ENCODE data around the gene TANC1.

TANC1 gene

GRCh38 chr2:158968396-158969161, at the start of gene TANC1:
Gene TANC1 (plus strand): TSS chr2:158968640. CDS start chr2:159065911, 97,271 bp downstream.
- in situ Hi-C loops (cut with HindIII; ENCODE audit: low sequenced_read_pairs) = no loop called here

- in situ Hi-C loops (cut with HindIII; ENCODE audit: low sequenced_read_pairs) = no loop called here
Measured at GRCh38 chr2:158921599-158922408, 46.6 kb upstream of the TANC1 start.

- in situ Hi-C loops (cut with HindIII; ENCODE audit: low sequenced_read_pairs) = no loop called here
Measured at GRCh38 chr2:158922601-158923000, 45.8 kb upstream of the TANC1 start.

- in situ Hi-C loops (cut with HindIII; ENCODE audit: low sequenced_read_pairs) = no loop called here
Measured at GRCh38 chr2:158923180-158923594, 45.3 kb upstream of the TANC1 start.

GRCh38 chr2:158923641-158924040, 44.8 kb upstream of the TANC1 start:
- in situ Hi-C loops (cut with HindIII; ENCODE audit: low sequenced_read_pairs) = no loop called here

- in situ Hi-C loops (cut with HindIII; ENCODE audit: low sequenced_read_pairs) = no loop called here
Measured at GRCh38 chr2:158926478-158926948, 41.9 kb upstream of the TANC1 start.

- in situ Hi-C loops (cut with HindIII; ENCODE audit: low sequenced_read_pairs) = no loop called here
Measured at GRCh38 chr2:158928515-158928914, 39.9 kb upstream of the TANC1 start.

- in situ Hi-C loops (cut with HindIII; ENCODE audit: low sequenced_read_pairs) = no loop called here
Measured at GRCh38 chr2:158928965-158929364, 39.5 kb upstream of the TANC1 start.

- in situ Hi-C loops (cut with HindIII; ENCODE audit: low sequenced_read_pairs) = no loop called here
Measured at GRCh38 chr2:158931572-158931971, 36.9 kb upstream of the TANC1 start.

GRCh38 chr2:158932131-158932645, 36.3 kb upstream of the TANC1 start:
- in situ Hi-C loops (cut with HindIII; ENCODE audit: low sequenced_read_pairs) = no loop called here

GRCh38 chr2:158934170-158934569, 34.3 kb upstream of the TANC1 start:
- in situ Hi-C loops (cut with HindIII; ENCODE audit: low sequenced_read_pairs) = no loop called here

GRCh38 chr2:158935617-158936016, 32.8 kb upstream of the TANC1 start:
- in situ Hi-C loops (cut with HindIII; ENCODE audit: low sequenced_read_pairs) = no loop called here

GRCh38 chr2:158936978-158937377, 31.5 kb upstream of the TANC1 start:
- in situ Hi-C loops (cut with HindIII; ENCODE audit: low sequenced_read_pairs) = no loop called here

GRCh38 chr2:158940356-158940755, 28.1 kb upstream of the TANC1 start:
- in situ Hi-C loops (cut with HindIII; ENCODE audit: low sequenced_read_pairs) = no loop called here

- in situ Hi-C loops (cut with HindIII; ENCODE audit: low sequenced_read_pairs) = no loop called here
Measured at GRCh38 chr2:158943973-158944372, 24.5 kb upstream of the TANC1 start.

- in situ Hi-C loops (cut with HindIII; ENCODE audit: low sequenced_read_pairs) = no loop called here
Measured at GRCh38 chr2:158948964-158949699, 19.3 kb upstream of the TANC1 start.

- in situ Hi-C loops (cut with HindIII; ENCODE audit: low sequenced_read_pairs) = no loop called here
Measured at GRCh38 chr2:158953454-158953853, 15.0 kb upstream of the TANC1 start.

- in situ Hi-C loops (cut with HindIII; ENCODE audit: low sequenced_read_pairs) = no loop called here
Measured at GRCh38 chr2:158953926-158954763, 14.3 kb upstream of the TANC1 start.

- in situ Hi-C loops (cut with HindIII; ENCODE audit: low sequenced_read_pairs) = no loop called here
Measured at GRCh38 chr2:158955842-158956365, 12.5 kb upstream of the TANC1 start.

- in situ Hi-C loops (cut with HindIII; ENCODE audit: low sequenced_read_pairs) = no loop called here
Measured at GRCh38 chr2:158958365-158958764, 10.1 kb upstream of the TANC1 start.
